Measurements from ENCODE around the gene PERP.

- TF ChIP-seq, protein P1, sequence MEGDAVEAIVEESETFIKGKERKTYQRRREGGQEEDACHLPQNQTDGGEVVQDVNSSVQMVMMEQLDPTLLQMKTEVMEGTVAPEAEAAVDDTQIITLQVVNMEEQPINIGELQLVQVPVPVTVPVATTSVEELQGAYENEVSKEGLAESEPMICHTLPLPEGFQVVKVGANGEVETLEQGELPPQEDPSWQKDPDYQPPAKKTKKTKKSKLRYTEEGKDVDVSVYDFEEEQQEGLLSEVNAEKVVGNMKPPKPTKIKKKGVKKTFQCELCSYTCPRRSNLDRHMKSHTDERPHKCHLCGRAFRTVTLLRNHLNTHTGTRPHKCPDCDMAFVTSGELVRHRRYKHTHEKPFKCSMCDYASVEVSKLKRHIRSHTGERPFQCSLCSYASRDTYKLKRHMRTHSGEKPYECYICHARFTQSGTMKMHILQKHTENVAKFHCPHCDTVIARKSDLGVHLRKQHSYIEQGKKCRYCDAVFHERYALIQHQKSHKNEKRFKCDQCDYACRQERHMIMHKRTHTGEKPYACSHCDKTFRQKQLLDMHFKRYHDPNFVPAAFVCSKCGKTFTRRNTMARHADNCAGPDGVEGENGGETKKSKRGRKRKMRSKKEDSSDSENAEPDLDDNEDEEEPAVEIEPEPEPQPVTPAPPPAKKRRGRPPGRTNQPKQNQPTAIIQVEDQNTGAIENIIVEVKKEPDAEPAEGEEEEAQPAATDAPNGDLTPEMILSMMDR (IDR thresholded peaks at IDR 0.05; ENCODE audit: low read depth, low read length, missing input control) = no peak
- TF ChIP-seq ZBTB33 (IDR thresholded peaks at IDR 0.05) = no peak
- no peak for TF ChIP-seq TAF1 (conservative IDR thresholded peaks at IDR 0.05)
- peak; percentile 85 for TF ChIP-seq SP1 (IDR thresholded peaks at IDR 0.05)
- no peak for TF ChIP-seq RAD21 (IDR thresholded peaks at IDR 0.05)
- no peak for TF ChIP-seq MAX (IDR thresholded peaks at IDR 0.05)
- no peak for TF ChIP-seq YY1 (IDR thresholded peaks at IDR 0.05)
- TF ChIP-seq, protein P2, sequence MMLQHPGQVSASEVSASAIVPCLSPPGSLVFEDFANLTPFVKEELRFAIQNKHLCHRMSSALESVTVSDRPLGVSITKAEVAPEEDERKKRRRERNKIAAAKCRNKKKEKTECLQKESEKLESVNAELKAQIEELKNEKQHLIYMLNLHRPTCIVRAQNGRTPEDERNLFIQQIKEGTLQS (IDR thresholded peaks at IDR 0.05) = no peak
- TF ChIP-seq, protein P3, sequence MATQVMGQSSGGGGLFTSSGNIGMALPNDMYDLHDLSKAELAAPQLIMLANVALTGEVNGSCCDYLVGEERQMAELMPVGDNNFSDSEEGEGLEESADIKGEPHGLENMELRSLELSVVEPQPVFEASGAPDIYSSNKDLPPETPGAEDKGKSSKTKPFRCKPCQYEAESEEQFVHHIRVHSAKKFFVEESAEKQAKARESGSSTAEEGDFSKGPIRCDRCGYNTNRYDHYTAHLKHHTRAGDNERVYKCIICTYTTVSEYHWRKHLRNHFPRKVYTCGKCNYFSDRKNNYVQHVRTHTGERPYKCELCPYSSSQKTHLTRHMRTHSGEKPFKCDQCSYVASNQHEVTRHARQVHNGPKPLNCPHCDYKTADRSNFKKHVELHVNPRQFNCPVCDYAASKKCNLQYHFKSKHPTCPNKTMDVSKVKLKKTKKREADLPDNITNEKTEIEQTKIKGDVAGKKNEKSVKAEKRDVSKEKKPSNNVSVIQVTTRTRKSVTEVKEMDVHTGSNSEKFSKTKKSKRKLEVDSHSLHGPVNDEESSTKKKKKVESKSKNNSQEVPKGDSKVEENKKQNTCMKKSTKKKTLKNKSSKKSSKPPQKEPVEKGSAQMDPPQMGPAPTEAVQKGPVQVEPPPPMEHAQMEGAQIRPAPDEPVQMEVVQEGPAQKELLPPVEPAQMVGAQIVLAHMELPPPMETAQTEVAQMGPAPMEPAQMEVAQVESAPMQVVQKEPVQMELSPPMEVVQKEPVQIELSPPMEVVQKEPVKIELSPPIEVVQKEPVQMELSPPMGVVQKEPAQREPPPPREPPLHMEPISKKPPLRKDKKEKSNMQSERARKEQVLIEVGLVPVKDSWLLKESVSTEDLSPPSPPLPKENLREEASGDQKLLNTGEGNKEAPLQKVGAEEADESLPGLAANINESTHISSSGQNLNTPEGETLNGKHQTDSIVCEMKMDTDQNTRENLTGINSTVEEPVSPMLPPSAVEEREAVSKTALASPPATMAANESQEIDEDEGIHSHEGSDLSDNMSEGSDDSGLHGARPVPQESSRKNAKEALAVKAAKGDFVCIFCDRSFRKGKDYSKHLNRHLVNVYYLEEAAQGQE (IDR thresholded peaks at IDR 0.05) = peak; percentile 51
Observed at GRCh38 chr6:138085839-138086222, 21.4 kb downstream of the PERP start.
